Heart right ventricle (tissue), 16 donors: Measurements from ENCODE around the gene NTHL1. TPM values are rescaled to one million over a fixed set of nuclear protein-coding genes. Genes with fewer than 3 reads are reported as not detected.
A peak's percentile ranks its signal among the peaks of the same experiment; 100 is the strongest.

Experiments used
- ATAC-seq, 8 donors: fragments of 200-7000 bp; cut with Tn5 transposase; one replicate each; pipeline ENCODE4 v1.9.1; 2020; ENCODE audit warnings: mild to moderate bottlenecking in 8 of 8, moderate library complexity in 8 of 8, moderate number of reproducible peaks in 1 of 8
- DNase-seq, 2 donors: peaks; one replicate each; pipeline ENCODE4 v3.0.0-alpha.2; 2020
- H3K27ac ChIP-seq, 10 donors: fragments of 200-600 bp; sonication (generic) in 2 of 10; one replicate each; pipeline versions ENCODE4 v1.5.0 to v1.8.0; 2020 to 2022; ENCODE audit warnings: mild to moderate bottlenecking in 3 of 10
- H3K27me3 ChIP-seq, 7 donors: fragments of 200-600 bp; one replicate each; pipeline ENCODE4 v1.8.0; 2021 to 2022; ENCODE audit warnings: mild to moderate bottlenecking in 2 of 7
- H3K36me3 ChIP-seq, 9 donors: fragments of 200-600 bp; sonication (generic) in 1 of 9; one replicate each; pipeline versions ENCODE4 v1.5.0 to v1.8.0; 2020 to 2022; ENCODE audit warnings: mild to moderate bottlenecking in 2 of 9
- H3K4me1 ChIP-seq, 9 donors: fragments of 200-600 bp; sonication (generic) in 1 of 9; one replicate each; pipeline versions ENCODE4 v1.5.0 to v1.8.0; 2020 to 2022; ENCODE audit warnings: mild to moderate bottlenecking in 4 of 9
- H3K4me3 ChIP-seq, 10 donors: fragments of 200-600 bp; sonication (generic) in 2 of 10; one replicate each; pipeline versions ENCODE4 v1.5.0 to v1.8.0; 2020 to 2022; ENCODE audit warnings: mild to moderate bottlenecking in 7 of 10, moderate library complexity in 2 of 10
- H3K9me3 ChIP-seq, 11 donors: fragments of 200-600 bp in 10 of 11; sonication (generic) in 2 of 11; one replicate each; pipeline versions ENCODE4 v1.5.0 to v1.8.0; 2013 to 2022; ENCODE audit warnings: mild to moderate bottlenecking in 2 of 11, control low read depth in 1 of 11, moderate library complexity in 1 of 11
- CTCF ChIP-seq, 9 donors: fragments of 200-600 bp; sonication (generic) in 2 of 9; IDR thresholded peaks; one replicate each; pipeline versions ENCODE4 v1.5.0 to v1.8.0; 2021 to 2022; ENCODE audit warnings: antibody characterized with exemption in 9 of 9, mild to moderate bottlenecking in 5 of 9, moderate library complexity in 1 of 9
- WGBS, 2 donors: extraction: QIAGEN DNeasy Blood & Tissue Kit; methylation state at CpG; one replicate each; pipeline ENCODE4 v1.1.7; 2013; ENCODE audit warnings: inconsistent platforms in 1 of 2; 5-methylcytosine and 5-hydroxymethylcytosine counted together
- intact Hi-C, 10 donors: fragments of 100-400 bp; cut with DNase I; formaldehyde crosslinking; loops; one replicate each; pipeline versions ENCODE4 v1.11.1 to v1.14.2; 2022
- polyA plus RNA-seq, 2 donors: library from polyadenylated mRNA; stranded (reverse); fragments of 200-250 nt; gene quantifications; one replicate each; pipeline ENCODE4 v1.2.3, GENCODE V29; 2013
- total RNA-seq, 10 donors: library from RNA; stranded (reverse); fragmentation: NEBNext Ultra II Directional in 3 of 10; extraction: Animal tissue kit (Norgen Biotek cat#: 25700) in 3 of 10; gene quantifications; one replicate each; pipeline versions ENCODE4 v1.2.1 to v1.2.4, GENCODE V29; 2021 to 2023
- donor health status: Arrhythmogenic right ventricular cardiomyopathy.
- donor health status: ischemic (EF 13 %, LVEDD 7.1; RV severe dilation, severe dysfunction).
- donor health status: healthy with polysubstance abuse.
- donor health status: DM: no; HTN: yes; CAD: no.
- donor health status: DM: no; HTN: no; CAD: no.
- donor health status: ischemic (EF 25% LVEDD 6.9; RV normal size, moderate dysfunction).
- donor health status: ischemic (EF 25% LVEDD 5.7; RV mildly dilated, moderate dysfunction).
- donor health status: healthy.
- donor health status: DM: yes; HTN: yes; CAD: no.
- donor health status: Ischemic cardiomyopathy.
- donor health status: ischemic (EF 35%, LVEDD 5.7; RV mildly dilated, moderate dysfunction).
- donor health status: nonischemic (EF 11% LVEDD 7.7; RV severe dilation, severe dysfunction).
- donor health status: DM: yes; HTN: yes; CAD: no.
- donor health status: PGD.
- donor health status: ischemic (EF 29% LVEDD 5.4; RV normal size, mild dysfunction).
- donor health status: nonischemic (EF 23%, LVEDD 6.1; RV moderate dilation, normal function).

NTHL1 gene
- total and polyA plus RNA-seq, 12 donors, result 9.8 to 51.9 (median 13.9) TPM

GRCh38 chr16:2083876-2084780 lies 36.5 kb upstream of the NTHL1 start:
- ATAC-seq, result no peak
- H3K9me3 ChIP-seq, result no peaks in the 10 kb centered on the region
- TF ChIP-seq CTCF (IDR thresholded peaks at IDR 0.05), result no peak
- peaks cover 2 to 100% (median 71%) of the 10 kb centered on the region in 9 donors for H3K36me3 ChIP-seq
- intact Hi-C loops, result loop anchor here in 2 of 10 donors (2.0 to 10.0 kb wide), 3 partner anchors 33 to 61 kb away; partner anchors contain the start of genes NHERF2 (in 1 of the 2) and RAB26 (in 1 of the 2)
- peak overlapping the region in 1 of 10 donors; percentile 64 for H3K27ac ChIP-seq
- H3K4me3 ChIP-seq, result no peak overlapping the region
- WGBS, 2 donors, result 88 to 89% methylated on average over 43 to 44 of the region's 44 CpGs
- H3K27me3 ChIP-seq, result no peaks in the 10 kb centered on the region
- peaks cover 5 to 33% (median 28%) of the 10 kb centered on the region in 9 donors for H3K4me1 ChIP-seq
- no peak for DNase-seq

DNA sequence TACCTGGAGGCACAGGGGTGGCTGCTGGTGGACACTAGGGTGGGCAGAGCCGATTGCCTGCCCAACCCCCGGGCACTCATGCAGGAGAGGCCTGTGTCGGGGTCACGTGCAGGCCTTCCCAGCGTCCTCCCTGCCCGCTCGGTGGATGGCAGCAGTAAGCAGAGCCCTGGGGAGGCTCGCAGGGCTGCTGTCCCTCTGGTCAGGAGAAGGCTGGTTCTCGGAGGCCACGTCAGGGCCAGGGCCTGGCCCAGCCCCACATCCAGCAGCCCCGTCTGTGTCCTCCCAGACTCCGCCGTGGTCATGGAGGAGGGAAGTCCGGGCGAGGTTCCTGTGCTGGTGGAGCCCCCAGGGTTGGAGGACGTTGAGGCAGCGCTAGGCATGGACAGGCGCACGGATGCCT lies 35.8 kb upstream of the NTHL1 start:
- Histone ChIP-seq H3K36me3 (peaks cover 0 to 100% (median 72%) of the 10 kb centered on the region in 9 donors), H3K27ac (peak overlapping the region in 4 of 10 donors; percentile 43 to 64 (median 54)), H3K9me3 (no peaks in the 10 kb centered on the region), H3K27me3 (no peaks in the 10 kb centered on the region), H3K4me3 (no peak overlapping the region), H3K4me1 (peaks cover 5 to 33% (median 28%) of the 10 kb centered on the region in 9 donors)
- intact Hi-C loops, result loop anchor here in 2 of 10 donors (2.0 to 10.0 kb wide), 3 partner anchors 33 to 61 kb away; partner anchors contain the start of genes NHERF2 (in 1 of the 2) and RAB26 (in 1 of the 2)
- ATAC-seq, result peak in 1 of 8 donors; percentile 1
- DNase-seq, result no peak
- 81 to 87% methylated on average over 19 of the region's 19 CpGs for WGBS, 2 donors
- no peak for TF ChIP-seq CTCF (IDR thresholded peaks at IDR 0.05)

DNA sequence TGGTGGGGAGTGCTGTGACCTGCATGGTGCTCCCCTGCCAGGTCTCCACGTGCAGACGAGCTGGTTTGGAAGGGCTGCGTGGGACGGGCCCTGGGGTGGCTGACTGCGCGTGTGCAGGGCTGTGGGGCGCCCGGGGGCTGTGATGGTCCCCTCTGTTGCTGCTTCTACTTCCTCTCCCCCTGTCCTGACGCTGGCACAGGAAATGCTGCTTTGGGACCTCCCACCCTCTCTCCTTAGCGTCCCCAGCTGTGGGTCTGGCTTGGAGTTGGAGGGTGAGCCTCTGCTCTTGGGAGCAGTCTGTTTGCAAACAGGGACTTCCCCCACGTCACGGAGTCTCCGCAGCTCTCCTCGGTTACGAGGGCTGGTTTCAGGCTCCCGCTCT lies 35.3 kb upstream of the NTHL1 start:
- H3K36me3 ChIP-seq, result peaks cover 0 to 100% (median 69%) of the 10 kb centered on the region in 9 donors
- no peaks in the 10 kb centered on the region for H3K27me3 ChIP-seq
- H3K4me1 ChIP-seq, result peaks cover 5 to 33% (median 28%) of the 10 kb centered on the region in 9 donors
- TF ChIP-seq CTCF (IDR thresholded peaks at IDR 0.05), result no peak
- peak overlapping the region in 6 of 10 donors; percentile 12 to 64 (median 50) for H3K27ac ChIP-seq
- peak in 1 of 2 donors; percentile 45 for DNase-seq
- ATAC-seq, result peak; percentile 3 to 31 (median 8)
- no peak overlapping the region for H3K4me3 ChIP-seq
- 64 to 75% methylated on average over 16 of the region's 16 CpGs for WGBS, 2 donors
- H3K9me3 ChIP-seq, result no peaks in the 10 kb centered on the region
- intact Hi-C loops, result loop anchor here in 2 of 10 donors (2.0 to 10.0 kb wide), 3 partner anchors 32 to 62 kb away; partner anchors contain the start of genes NHERF2 (in 1 of the 2) and RAB26 (in 1 of the 2)
